GM10847 (cell line): ENCODE data around the gene TCF7L2.

Experiments
- POLR2A ChIP-seq: IDR thresholded peaks from 2 replicates; pipeline ENCODE4 v1.6.1; 2011; ENCODE audit not compliant: insufficient read length; ENCODE audit errors: extremely low read depth

Gene TCF7L2

GRCh38 chr10:112953174-112954159 lies 3.4 kb downstream of the TCF7L2 start:
- no peak for TF ChIP-seq POLR2A

DNA sequence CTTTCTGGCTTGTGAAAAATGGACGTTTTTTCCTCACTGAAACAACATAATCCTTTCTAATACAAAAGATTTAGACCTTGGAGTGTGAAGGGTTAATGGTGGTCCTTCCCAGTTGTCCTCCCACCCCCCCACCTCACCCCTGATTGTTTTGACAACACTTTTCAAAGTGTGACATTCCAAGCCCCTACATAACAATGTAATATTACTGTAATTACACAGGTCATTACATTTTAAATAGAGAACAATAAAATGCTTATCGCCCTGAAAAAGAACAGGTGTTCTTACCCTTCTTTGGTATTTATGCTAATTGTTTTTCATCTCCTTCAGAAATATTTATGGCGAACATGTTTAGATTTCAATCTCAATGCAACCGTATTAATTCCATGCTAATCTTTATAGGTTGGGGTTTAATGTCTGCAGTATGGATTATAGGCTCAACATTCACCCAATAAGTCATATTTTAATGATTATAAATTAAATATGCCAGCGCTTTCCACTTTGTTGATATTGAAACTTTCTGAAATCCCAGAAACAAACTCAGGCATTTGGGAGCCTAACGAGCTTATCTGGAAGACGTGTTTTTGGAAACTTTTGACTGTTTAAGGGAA lies 5.0 kb downstream of the TCF7L2 start:
- no peak for TF ChIP-seq POLR2A

- TF ChIP-seq POLR2A, result no peak
Measured at GRCh38 chr10:112955582-112956421, 5.8 kb downstream of the TCF7L2 start.

GRCh38 chr10:112956631-112957350 lies 6.7 kb downstream of the TCF7L2 start:
- TF ChIP-seq POLR2A, result no peak

DNA sequence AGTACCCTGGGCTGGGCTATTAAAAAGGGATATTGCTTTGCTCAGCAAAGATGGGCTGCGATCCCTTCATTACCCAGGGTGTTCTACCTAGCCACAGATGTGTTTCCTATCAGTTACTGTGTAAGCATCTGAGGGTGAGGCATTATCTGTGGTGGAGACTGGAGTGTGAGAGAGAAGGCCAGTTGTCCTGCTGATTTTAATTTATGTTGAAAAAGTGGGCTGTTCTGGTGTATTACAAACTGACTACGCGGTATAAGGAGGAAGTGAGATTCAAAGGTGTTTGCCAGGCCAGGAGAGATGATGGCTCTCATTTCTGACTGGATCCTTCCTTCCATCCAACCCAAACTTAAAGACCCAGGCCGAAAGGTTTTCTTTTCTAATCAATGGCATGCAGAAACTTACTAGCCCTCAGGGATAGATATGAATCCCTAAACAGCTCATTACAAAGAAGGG lies 7.6 kb downstream of the TCF7L2 start:
- TF ChIP-seq POLR2A, result no peak

GRCh38 chr10:112958275-112958995 lies 8.4 kb downstream of the TCF7L2 start:
- TF ChIP-seq POLR2A, result no peak

- TF ChIP-seq POLR2A, result no peak
Measured at GRCh38 chr10:112959207-112959838, 9.3 kb downstream of the TCF7L2 start.

DNA sequence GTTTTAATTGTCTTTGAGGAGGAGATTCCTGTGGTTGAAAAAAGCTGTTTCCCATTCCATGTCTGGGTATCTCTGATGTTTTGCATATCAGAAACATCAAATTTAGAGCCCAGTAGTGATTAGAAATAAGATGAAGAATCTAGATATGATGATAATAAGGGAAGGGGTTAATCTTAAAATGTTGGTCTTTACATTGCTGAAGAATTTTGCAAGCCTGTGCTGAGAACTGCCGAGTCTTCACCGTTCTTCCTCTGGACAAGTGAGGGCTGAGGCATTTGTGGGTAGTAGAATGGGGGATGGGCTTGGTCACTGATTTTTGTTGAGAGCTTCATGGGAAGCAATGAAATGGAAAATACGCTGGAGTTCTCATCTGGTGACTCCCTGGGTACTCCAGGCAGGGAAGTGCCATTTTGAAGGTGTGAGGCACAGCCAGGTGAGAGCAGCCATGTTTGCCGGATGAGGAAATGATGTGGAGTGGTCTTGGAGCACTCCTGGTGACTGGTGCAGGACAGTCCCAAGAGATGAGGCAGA lies 10.2 kb downstream of the TCF7L2 start:
- TF ChIP-seq POLR2A, result no peak

- no peak for TF ChIP-seq POLR2A
Measured at GRCh38 chr10:112961609-112962008, 11.6 kb downstream of the TCF7L2 start.

DNA sequence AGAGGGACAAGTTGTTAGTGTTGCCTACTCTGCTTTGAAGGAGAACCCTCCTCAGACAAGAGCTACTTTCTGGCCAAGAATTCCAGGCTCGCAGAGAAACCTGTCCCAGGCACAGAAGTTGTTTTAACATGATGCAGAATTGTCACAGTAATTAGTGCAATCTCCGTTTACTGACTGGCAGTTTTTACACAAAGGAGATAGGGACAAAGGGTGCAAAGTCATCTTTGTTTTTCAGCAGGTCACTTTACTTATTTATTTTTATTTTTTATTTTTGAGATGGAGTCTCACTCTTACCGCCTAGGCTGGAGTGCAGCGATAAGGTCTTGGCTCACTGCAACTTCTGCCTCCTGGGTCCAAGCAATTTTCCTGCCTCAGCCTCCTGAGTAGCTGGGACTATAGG lies 12.3 kb downstream of the TCF7L2 start:
- no peak for TF ChIP-seq POLR2A

GRCh38 chr10:112963835-112964234 lies 13.8 kb downstream of the TCF7L2 start:
- no peak for TF ChIP-seq POLR2A

DNA sequence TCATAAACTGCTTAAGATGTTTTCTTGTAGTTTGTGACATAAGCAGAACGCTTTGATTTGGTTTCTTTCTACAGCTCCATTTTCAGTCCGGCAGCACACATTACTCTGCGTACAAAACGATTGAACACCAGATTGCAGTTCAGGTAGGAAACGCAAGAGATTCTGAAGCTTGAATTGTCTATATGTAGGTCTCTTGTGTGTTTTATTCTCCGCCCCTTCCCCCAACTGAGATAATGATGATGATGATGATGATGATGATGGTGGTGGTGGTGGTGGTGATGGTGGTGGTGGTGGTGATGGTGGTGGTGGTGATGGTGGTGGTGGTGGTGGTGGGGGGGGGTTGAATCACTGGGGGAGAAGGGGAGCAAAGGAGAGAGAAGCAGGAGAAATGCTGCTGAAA lies 14.4 kb downstream of the TCF7L2 start:
- TF ChIP-seq POLR2A, result no peak

DNA sequence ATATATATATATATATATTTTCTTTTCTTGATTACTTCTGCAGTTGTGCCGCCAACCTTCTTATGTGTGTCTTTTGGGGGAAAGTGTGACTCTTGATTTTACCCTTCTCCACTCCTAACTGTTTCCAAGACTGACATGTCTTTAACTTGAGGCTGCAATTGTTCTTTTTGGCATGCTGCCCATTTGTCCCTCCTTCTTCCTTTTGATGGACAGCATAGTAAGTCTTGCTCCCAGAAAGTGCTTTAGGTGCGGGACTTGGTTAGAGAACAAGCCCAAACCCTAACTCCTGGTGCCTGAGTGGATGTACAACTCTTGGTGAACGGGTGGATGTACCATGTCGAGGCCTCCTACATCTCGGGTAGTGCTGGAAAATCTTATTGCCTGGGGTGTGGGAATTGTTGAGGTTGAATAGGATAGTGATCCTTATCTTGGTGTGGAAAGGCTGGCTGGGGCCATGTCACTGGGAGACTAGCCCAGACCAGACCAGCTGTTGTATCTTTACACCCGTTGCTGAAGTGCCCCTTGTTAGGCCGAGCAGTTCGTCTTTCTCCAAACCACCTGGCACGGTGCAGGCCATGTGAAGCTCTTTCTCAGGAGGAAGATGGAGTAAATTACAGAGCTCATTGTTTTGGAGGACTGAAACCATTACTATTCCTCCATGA lies 16.3 kb downstream of the TCF7L2 start:
- TF ChIP-seq POLR2A, result no peak

DNA sequence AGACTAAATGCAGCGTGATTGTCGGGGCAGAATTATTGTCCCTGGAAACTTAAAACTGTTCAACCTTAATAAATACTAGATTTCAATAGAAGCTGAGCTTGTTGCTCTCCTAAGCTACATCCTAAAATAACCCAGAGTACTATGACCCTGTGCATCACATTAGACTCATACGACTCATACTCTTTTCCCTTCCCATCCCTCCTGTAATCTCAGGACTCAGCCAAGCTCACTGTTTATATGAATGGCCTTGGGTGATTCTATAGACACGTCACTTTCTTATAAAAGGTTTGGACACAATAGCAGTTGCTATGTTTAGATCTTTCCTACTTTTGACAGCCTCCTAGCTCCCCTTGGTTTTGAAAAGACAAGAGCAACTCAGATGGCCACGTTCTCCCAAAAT lies 17.2 kb downstream of the TCF7L2 start:
- TF ChIP-seq POLR2A, result no peak
